GM12874 (cell line): ENCODE data around the gene NPHP4.

Experiments
- CTCF ChIP-seq: IDR thresholded peaks from 2 replicates; pipeline ENCODE4 v1.5.1; 2011; ENCODE audit warnings: low read depth, mild to moderate bottlenecking, control low read depth, low read length, moderate library complexity; ENCODE audit not compliant: insufficient read depth

The NPHP4 gene

GRCh38 chr1:5888606-5889211 is 103.5 kb downstream of the NPHP4 start:
- no peak for TF ChIP-seq CTCF

GRCh38 chr1:5887971-5888361 is 104.3 kb downstream of the NPHP4 start:
- no peak for TF ChIP-seq CTCF

GRCh38 chr1:5887349-5887970 is 104.8 kb downstream of the NPHP4 start:
- no peak for TF ChIP-seq CTCF

GRCh38 chr1:5886541-5887348 is 105.5 kb downstream of the NPHP4 start:
- TF ChIP-seq CTCF: no peak

GRCh38 chr1:5886140-5886483 is 106.1 kb downstream of the NPHP4 start:
- TF ChIP-seq CTCF: no peak

- no peak for TF ChIP-seq CTCF
Observed at GRCh38 chr1:5885471-5886139, 106.6 kb downstream of the NPHP4 start.

GRCh38 chr1:5884110-5884509 is 108.1 kb downstream of the NPHP4 start:
- TF ChIP-seq CTCF: no peak
